Adrenal gland (tissue), 5 donors: ENCODE measurements around the gene OXT.

Experiments used
- POLR2A ChIP-seq, 2 donors: fragments of 450-650 bp; IDR thresholded peaks; one replicate each; pipeline ENCODE4 v1.6.1; 2017; ENCODE audit warnings: antibody characterized with exemption in 2 of 2, mild to moderate bottlenecking in 2 of 2, moderate library complexity in 1 of 2
- TF ChIP-seq, protein P1 (sequence below), 6 experiments: fragments of 450-650 bp in 4 of 6; fragments of 200-600 bp in 2 of 6; sonication (generic) in 1 of 6; IDR thresholded peaks; 1 replicate in 5 of 6; 2 replicates in 1 of 6; pipeline versions ENCODE4 v1.5.1 to v1.8.0; 2016 to 2021; ENCODE audit warnings: antibody characterized with exemption in 6 of 6, mild to moderate bottlenecking in 2 of 6, moderate library complexity in 1 of 6
- donor health status: DM: no; HTN: no; CAD: no.

GRCh38 chr20:3101251-3101650 lies 29.8 kb downstream of the OXT start:
- TF ChIP-seq, protein P1, sequence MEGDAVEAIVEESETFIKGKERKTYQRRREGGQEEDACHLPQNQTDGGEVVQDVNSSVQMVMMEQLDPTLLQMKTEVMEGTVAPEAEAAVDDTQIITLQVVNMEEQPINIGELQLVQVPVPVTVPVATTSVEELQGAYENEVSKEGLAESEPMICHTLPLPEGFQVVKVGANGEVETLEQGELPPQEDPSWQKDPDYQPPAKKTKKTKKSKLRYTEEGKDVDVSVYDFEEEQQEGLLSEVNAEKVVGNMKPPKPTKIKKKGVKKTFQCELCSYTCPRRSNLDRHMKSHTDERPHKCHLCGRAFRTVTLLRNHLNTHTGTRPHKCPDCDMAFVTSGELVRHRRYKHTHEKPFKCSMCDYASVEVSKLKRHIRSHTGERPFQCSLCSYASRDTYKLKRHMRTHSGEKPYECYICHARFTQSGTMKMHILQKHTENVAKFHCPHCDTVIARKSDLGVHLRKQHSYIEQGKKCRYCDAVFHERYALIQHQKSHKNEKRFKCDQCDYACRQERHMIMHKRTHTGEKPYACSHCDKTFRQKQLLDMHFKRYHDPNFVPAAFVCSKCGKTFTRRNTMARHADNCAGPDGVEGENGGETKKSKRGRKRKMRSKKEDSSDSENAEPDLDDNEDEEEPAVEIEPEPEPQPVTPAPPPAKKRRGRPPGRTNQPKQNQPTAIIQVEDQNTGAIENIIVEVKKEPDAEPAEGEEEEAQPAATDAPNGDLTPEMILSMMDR (IDR thresholded peaks at IDR 0.05), result no peak
- no peak for TF ChIP-seq POLR2A (IDR thresholded peaks at IDR 0.05)
